OCI-LY7 (cell line): ENCODE measurements around the gene MS4A6E. TPM values are rescaled to one million over a fixed set of nuclear protein-coding genes. Genes with fewer than 3 reads are reported as not detected.
"Not testable (repeated sequence)": the region's sequence is repeated elsewhere in the genome, so short reads cannot be mapped to it uniquely, and the experiment has no call there.

Experiments used
- BruUV-seq: library from RNA; stranded (reverse); fragments of 400-500 nt; replicated peaks from 2 replicates; lab custom pipeline; 2021; lab: Mats Ljungman, UMichigan
- CTCF ChIA-PET: fragments of 300-600 bp; sonication (Branson Sonifier 250); formaldehyde crosslinking; loops from one replicate; lab custom pipeline; 2022; ENCODE audit warnings: antibody characterized with exemption; ENCODE audit not compliant: unreplicated experiment; lab: Charles Lee
- POLR2A ChIA-PET: fragments of 300-600 bp; sonication (Branson Sonifier 250); formaldehyde crosslinking; loops from one replicate; lab custom pipeline; 2022; ENCODE audit warnings: antibody characterized with exemption; lab: Charles Lee
- DNase-seq: peaks from one replicate; pipeline ENCODE4 v3.0.0-alpha.2; 2015; ENCODE audit warnings: low spot score
- H2AFZ ChIP-seq: fragments of 200-600 bp; sonication (generic), shearing (Covaris generic); 2 replicates; pipeline ENCODE4 v1.6.1; 2014; ENCODE audit warnings: mild to moderate bottlenecking, antibody characterized with exemption, low read length, moderate library complexity
- H3K27ac ChIP-seq: fragments of 200-600 bp; sonication (generic); 2 replicates; pipeline ENCODE4 v1.5.1; 2014; ENCODE audit warnings: mixed run types, low read depth, mild to moderate bottlenecking, moderate library complexity, low read length, inconsistent platforms; ENCODE audit not compliant: poor library complexity, severe bottlenecking
- H3K36me3 ChIP-seq: fragments of 200-600 bp; sonication (generic); 2 replicates; pipeline ENCODE4 v1.6.1; 2014; ENCODE audit warnings: mild to moderate bottlenecking, antibody characterized with exemption, low read length, moderate library complexity, mixed read lengths; ENCODE audit not compliant: insufficient read depth
- H3K4me1 ChIP-seq: fragments of 200-600 bp; sonication (generic); 2 replicates; pipeline ENCODE4 v1.5.1; 2014; ENCODE audit warnings: mild to moderate bottlenecking, low read length; ENCODE audit not compliant: insufficient read depth, poor library complexity, severe bottlenecking
- H3K4me2 ChIP-seq: fragments of 200-600 bp; sonication (generic); 2 replicates; pipeline ENCODE4 v1.6.1; 2014; ENCODE audit warnings: mild to moderate bottlenecking, low read length
- H3K4me3 ChIP-seq: fragments of 200-600 bp; sonication (generic); 2 replicates; pipeline ENCODE4 v1.5.1; 2014; ENCODE audit warnings: mild to moderate bottlenecking, low read depth, low read length; ENCODE audit not compliant: poor library complexity, severe bottlenecking
- H3K79me2 ChIP-seq: fragments of 200-600 bp; sonication (generic); 2 replicates; pipeline ENCODE4 v1.6.1; 2016; ENCODE audit warnings: low read depth, mild to moderate bottlenecking, low read length, moderate library complexity, mixed read lengths; ENCODE audit not compliant: insufficient read depth
- H3K9me2 ChIP-seq: fragments of 200-600 bp; sonication (generic); 2 replicates; pipeline ENCODE4 v1.6.1; 2016; ENCODE audit warnings: mild to moderate bottlenecking, low read length, mixed read lengths; ENCODE audit not compliant: insufficient read depth
- H3K9me3 ChIP-seq: fragments of 200-600 bp; sonication (generic); 2 replicates; pipeline ENCODE4 v1.6.1; 2014; ENCODE audit warnings: mild to moderate bottlenecking, mixed run types, low read length, mixed read lengths
- H4K20me1 ChIP-seq: fragments of 200-600 bp; sonication (generic); 2 replicates; pipeline ENCODE4 v1.6.1; 2014; ENCODE audit warnings: mild to moderate bottlenecking, antibody characterized with exemption, low read length, moderate library complexity, mixed read lengths; ENCODE audit not compliant: insufficient read depth
- EZH2phosphoT487 ChIP-seq: fragments of 200-600 bp; sonication (generic); IDR thresholded peaks from 2 replicates; pipeline ENCODE4 v1.6.1; 2018; ENCODE audit warnings: low read depth, borderline replicate concordance, mild to moderate bottlenecking, mixed run types, antibody characterized with exemption, low read length, moderate library complexity, mixed read lengths
- intact Hi-C: fragments of 100-400 bp; cut with micrococcal nuclease; formaldehyde crosslinking; loops from one replicate; pipeline ENCODE4 v1.10.0; 2022; ENCODE audit not compliant: unreplicated experiment
- total RNA-seq, 2 experiments: library from RNA; depleted of rRNA in 1 of 2; stranded (reverse); fragments of >200 nt in 1 of 2; shearing (Covaris generic) in 1 of 2; gene quantifications; 2 replicates each; pipeline ENCODE4 v1.2.3, GENCODE V29; 2014 to 2022
- TF ChIP-seq, protein P1 (sequence below): fragments of 200-600 bp; sonication (generic); conservative IDR thresholded peaks from 2 replicates; pipeline ENCODE4 v1.5.1; 2014; ENCODE audit warnings: mild to moderate bottlenecking, antibody characterized with exemption, low read length, moderate library complexity, mixed read lengths

Gene MS4A6E
- total RNA-seq, 2 experiments from 2014 or later: not detected

DNA sequence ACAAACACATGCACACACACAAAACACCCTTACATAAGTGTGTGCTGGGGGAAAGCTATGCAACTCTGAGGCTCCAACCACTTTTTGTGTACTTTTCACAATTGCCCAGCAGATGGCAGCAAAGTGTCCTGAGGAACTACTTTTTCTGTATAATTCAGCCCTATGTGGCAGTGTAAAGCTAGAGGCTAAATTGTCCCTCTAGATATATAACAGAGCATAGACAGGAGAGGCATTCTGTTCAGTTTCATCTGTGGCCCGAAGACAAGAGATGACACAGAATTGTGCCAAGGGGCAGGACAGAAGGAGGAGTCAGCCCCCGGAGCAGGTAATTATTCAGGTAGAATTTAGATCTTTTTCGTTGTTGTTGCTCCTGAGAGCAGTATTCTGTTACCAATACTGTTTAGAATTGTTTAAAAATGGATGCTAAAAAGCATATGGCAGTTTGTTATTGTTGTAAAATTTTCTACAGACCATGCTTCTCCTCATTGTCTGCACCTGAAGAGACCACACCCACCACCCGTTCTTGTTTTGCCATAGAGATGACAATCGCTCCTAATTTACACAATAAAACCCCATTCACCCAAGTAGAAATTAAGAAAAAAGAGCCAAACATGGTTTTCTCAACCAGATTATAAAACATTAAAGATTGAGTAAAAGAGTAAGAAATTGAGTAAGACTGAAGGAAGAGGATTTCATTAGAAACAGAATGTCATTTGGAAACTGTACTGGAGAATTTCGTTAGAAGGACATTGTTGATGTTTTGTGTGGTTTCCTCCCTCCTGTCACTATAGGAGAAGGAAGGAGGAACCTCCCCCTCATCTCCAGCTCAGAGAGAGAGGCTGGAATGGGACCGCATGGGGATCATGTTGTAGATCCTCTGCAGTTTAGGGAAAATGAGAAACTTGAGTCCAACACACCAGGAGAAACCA, 36.8 kb downstream of the MS4A6E start:
- POLR2A ChIA-PET: interaction anchor here (0.6 to 3.0 kb wide), 11 partner anchors 14 to 246 kb away, joined by 3 to 18 read pairs (median 3); partner anchors contain the start of genes MS4A1 and MS4A7
- H3K4me1 ChIP-seq: peaks cover 51% of the 10 kb centered on the region
- TSS peak; percentile 89 for BruUV-seq
- CTCF ChIA-PET: interaction anchor here (0.6 to 3.5 kb wide), 9 partner anchors 15 to 249 kb away, joined by 3 to 26 read pairs (median 4); partner anchors contain the start of genes MS4A1 and MS4A12
- peak overlapping the region; percentile 62 for H3K4me2 ChIP-seq
- H3K79me2 ChIP-seq: no peaks in the 10 kb centered on the region
- no peaks in the 10 kb centered on the region for H3K9me2 ChIP-seq
- H4K20me1 ChIP-seq: no peaks in the 10 kb centered on the region
- peaks cover 33% of the 10 kb centered on the region for H3K9me3 ChIP-seq
- intact Hi-C loops: loop anchor here (1.0 to 2.0 kb wide), 4 partner anchors 91 to 254 kb away; partner anchors contain the start of gene MS4A1
- H3K4me3 ChIP-seq: peak overlapping the region; percentile 25
- TF ChIP-seq, protein P1, sequence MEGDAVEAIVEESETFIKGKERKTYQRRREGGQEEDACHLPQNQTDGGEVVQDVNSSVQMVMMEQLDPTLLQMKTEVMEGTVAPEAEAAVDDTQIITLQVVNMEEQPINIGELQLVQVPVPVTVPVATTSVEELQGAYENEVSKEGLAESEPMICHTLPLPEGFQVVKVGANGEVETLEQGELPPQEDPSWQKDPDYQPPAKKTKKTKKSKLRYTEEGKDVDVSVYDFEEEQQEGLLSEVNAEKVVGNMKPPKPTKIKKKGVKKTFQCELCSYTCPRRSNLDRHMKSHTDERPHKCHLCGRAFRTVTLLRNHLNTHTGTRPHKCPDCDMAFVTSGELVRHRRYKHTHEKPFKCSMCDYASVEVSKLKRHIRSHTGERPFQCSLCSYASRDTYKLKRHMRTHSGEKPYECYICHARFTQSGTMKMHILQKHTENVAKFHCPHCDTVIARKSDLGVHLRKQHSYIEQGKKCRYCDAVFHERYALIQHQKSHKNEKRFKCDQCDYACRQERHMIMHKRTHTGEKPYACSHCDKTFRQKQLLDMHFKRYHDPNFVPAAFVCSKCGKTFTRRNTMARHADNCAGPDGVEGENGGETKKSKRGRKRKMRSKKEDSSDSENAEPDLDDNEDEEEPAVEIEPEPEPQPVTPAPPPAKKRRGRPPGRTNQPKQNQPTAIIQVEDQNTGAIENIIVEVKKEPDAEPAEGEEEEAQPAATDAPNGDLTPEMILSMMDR: peak; percentile 96
- no peak for TF ChIP-seq EZH2phosphoT487
- peak; percentile 91 for DNase-seq
- H2AFZ ChIP-seq: peak overlapping the region; percentile 58; the same call in 1 of the 2 replicates
- peaks cover 5% of the 10 kb centered on the region; the same call in 1 of the 2 replicates for H3K36me3 ChIP-seq
- peak overlapping the region; percentile 43 for H3K27ac ChIP-seq

DNA sequence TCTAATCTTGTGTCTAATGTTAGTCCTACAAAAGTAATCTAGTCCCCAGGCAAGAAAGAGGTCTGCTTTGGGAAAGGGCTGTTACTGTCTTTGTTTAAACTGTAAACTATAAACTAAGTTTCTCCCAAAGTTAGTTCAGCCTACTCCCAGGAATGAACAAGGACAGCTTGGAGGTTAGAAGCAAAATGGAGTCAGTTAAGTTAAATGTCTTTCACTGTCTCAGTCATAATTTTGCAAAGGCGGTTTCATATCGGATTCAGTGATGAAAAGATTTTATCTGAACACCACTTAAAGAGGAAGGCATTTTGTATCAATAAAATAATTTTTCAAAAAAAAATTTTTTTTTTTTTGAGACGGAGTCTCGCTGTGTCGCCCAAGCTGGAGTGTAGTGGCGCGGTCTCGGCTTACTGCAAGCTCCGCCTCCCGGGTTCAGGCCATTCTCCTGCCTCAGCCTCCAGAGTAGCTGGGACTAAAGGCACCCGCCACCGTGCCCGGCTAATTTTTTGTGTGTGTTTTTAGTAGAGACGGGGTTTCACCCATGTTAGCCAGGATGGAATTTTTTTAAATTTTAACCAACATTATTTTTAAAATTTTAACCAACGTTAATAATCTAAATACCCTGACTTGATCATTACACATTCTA, 39.3 kb downstream of the MS4A6E start:
- H3K9me2 ChIP-seq, H3K4me3 ChIP-seq, DNase-seq, BruUV-seq, H2AFZ ChIP-seq, H3K79me2 ChIP-seq, H4K20me1 ChIP-seq, intact Hi-C loops, H3K9me3 ChIP-seq, H3K36me3 ChIP-seq, CTCF ChIA-PET: not testable (repeated sequence)
- Histone ChIP-seq H3K4me1 (peaks cover 51% of the 10 kb centered on the region), H3K27ac (peak overlapping the region; percentile 38), H3K4me2 (peak overlapping the region; percentile 54)
- POLR2A ChIA-PET: interaction anchor here (0.6 to 3.5 kb wide), 8 partner anchors 12 to 117 kb away, joined by 3 to 30 read pairs (median 4); partner anchors contain the start of genes MS4A1 and MS4A7

DNA sequence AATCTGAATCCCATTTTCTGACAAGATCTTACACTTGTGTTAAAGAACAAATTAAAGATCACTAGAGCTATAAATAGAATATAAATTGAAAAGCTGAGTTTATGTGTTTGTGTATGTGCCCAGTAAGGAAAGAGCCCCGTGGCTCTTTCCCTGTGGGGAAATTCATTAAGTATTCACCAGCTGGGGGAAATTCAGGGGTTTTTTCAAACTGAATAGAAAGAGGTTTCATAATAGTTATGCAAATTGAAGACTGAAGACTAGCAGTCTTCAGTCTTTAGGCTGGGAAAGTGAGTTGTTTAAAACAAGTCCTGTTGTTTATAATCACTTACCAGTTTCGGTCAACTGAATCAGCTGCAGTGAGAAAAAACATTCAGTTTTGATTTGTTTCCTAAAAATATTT, 40.0 kb downstream of the MS4A6E start:
- Histone ChIP-seq H3K4me1 (peaks cover 51% of the 10 kb centered on the region), H3K27ac (peak overlapping the region; percentile 38), H3K9me3 (peaks cover 4% of the 10 kb centered on the region; the same call in 1 of the 2 replicates), H3K4me3 (peak overlapping the region; percentile 12), H3K79me2 (no peaks in the 10 kb centered on the region), H2AFZ (peak overlapping the region; percentile 64), H3K36me3 (no peaks in the 10 kb centered on the region; the same call in 1 of the 2 replicates), H3K4me2 (peak overlapping the region; percentile 54), H3K9me2 (no peaks in the 10 kb centered on the region), H4K20me1 (no peaks in the 10 kb centered on the region)
- no TSS peak for BruUV-seq
- intact Hi-C loops: loop anchor here (1.0 kb wide), 1 partner anchor 88 kb away; the partner anchor contains the start of gene MS4A1
- ChIA-PET POLR2A (interaction anchor here (0.6 to 3.5 kb wide), 11 partner anchors 11 to 117 kb away, joined by 3 to 30 read pairs (median 4); partner anchors contain the start of genes MS4A1 and MS4A7), CTCF (interaction anchor here (1.1 kb wide), 1 partner anchor 89 kb away, joined by 3 read pairs; the partner anchor contains the start of gene MS4A1)
- TF ChIP-seq EZH2phosphoT487: no peak
- TF ChIP-seq, protein P1: no peak
- peak; percentile 63 for DNase-seq
